Suppressor macrophage treated with lipopolysaccharide for 1 hour (primary cell): ENCODE measurements around the gene DCXR.

Experiments
- DNase-seq, 3 donors: peaks; one replicate each; pipeline ENCODE4 v3.0.0-alpha.2; 2020 to 2022

The DCXR gene

GRCh38 chr17:82008941-82009405 lies 28.5 kb downstream of the DCXR start:
- no peak for DNase-seq

GRCh38 chr17:82008258-82008940 lies 29.1 kb downstream of the DCXR start:
- DNase-seq, result no peak

GRCh38 chr17:82007495-82008257 lies 29.8 kb downstream of the DCXR start:
- DNase-seq, result no peak

- DNase-seq, result no peak
These were observed 30.3 kb downstream of the DCXR start for GRCh38 chr17:82007228-82007494.

DNA sequence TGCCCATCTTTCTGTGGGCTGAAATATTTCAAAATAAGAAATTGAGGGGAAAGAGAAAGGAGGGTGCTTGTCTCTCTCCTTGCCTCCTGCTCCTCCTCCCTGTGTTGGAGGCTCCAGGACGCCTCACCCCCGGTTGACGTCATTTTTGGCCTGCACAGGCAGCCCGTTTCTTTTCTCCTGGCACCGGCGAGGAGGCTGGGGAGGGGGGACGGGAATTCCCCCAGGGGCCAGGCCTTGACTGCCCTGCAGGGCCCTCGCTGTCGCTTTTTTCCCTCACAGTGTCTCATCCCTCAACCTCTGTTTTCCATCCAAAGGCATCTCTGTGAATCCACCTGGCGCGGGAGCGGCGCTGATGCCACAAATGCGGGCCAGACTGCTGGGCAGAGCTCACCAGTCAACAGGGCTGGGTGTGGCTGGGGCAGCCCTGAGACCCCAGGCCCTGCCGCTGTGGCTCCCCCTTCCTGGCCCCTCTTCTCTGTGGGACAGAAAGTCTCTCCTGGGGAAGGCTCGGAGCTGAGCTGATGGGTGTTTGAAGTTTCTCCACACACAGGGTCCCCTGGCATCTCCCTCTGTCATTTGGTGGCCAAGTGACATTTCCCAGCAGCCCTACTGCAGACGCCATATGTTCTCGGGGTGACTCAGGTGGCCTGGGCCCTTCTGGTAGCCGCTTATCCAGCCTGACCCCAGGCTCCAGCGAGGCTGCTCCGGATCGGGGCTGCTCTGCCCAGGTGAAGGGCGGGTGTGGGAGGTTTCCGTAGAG lies 30.8 kb downstream of the DCXR start:
- DNase-seq, result no peak

GRCh38 chr17:82005701-82006348 lies 31.7 kb downstream of the DCXR start:
- no peak for DNase-seq

GRCh38 chr17:82004517-82005455 lies 32.7 kb downstream of the DCXR start:
- no peak for DNase-seq

- no peak for DNase-seq
These were observed 33.8 kb downstream of the DCXR start for GRCh38 chr17:82003411-82004381.

- DNase-seq, result no peak
These were observed 35.9 kb downstream of the DCXR start for GRCh38 chr17:82001571-82002056.

DNA sequence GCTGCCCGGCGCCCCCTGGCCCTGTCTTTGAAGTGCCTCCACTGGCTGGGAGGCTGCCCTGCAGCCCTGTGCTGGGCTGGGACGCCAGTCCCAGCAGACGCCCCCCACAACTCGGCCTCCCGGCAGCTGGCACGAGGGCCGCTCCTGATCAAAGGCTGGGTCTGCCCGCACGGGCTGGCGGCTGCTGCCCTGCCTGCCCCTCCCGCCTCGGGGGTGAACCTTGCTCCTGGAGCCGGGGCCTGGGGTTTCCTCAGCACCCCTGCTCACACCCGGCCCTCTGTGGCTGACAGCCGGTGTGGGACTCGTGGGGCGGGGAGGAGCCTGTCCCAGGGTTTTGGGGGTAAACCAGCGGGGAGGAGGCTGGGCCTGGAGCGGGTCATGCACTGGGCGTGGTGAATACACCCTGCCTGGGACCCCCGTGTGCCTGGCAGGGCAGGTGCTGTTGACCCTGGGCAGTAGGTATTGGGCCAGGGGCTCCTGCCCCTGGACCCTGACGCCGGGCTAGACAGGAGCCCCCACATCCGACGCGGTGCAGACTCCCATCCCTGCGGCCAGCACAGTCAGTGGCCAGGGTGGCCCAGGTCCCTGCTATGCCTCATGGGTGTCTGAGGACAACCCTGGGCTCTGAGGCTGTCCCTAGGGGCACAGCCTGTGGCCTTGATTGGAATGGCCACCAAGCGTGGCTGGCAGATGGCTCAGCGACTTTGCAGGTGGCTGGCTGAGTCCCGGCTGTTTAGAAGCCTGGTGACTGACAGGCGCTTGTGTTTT lies 36.5 kb downstream of the DCXR start:
- DNase-seq, result no peak

- no peak for DNase-seq
These were observed 37.3 kb downstream of the DCXR start for GRCh38 chr17:81999976-82000802.

GRCh38 chr17:81999587-81999975 lies 37.9 kb downstream of the DCXR start:
- no peak for DNase-seq

- DNase-seq, result no peak
These were observed 38.6 kb downstream of the DCXR start for GRCh38 chr17:81998691-81999438.

DNA sequence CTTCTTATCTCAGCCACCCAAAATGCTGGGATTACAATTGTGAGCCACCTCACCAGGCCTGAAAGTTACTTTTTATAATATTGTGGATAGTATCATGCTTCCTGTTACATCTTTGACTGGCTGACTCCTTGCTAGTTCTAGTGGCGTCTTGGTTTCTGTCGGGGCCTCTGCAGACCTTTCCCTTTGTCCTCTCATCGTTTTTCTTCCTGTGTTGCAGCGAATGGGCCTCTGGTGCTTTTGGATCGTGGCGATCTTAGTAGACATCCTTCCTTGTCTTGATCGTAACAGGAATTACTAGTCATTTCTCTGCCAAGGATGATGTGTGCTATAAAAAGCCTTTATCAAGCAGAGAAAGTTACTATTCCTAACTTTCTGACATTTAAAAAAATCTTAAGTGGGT lies 39.3 kb downstream of the DCXR start:
- no peak for DNase-seq

- DNase-seq, result no peak
These were observed 40.6 kb downstream of the DCXR start for GRCh38 chr17:81996757-81997441.

DNA sequence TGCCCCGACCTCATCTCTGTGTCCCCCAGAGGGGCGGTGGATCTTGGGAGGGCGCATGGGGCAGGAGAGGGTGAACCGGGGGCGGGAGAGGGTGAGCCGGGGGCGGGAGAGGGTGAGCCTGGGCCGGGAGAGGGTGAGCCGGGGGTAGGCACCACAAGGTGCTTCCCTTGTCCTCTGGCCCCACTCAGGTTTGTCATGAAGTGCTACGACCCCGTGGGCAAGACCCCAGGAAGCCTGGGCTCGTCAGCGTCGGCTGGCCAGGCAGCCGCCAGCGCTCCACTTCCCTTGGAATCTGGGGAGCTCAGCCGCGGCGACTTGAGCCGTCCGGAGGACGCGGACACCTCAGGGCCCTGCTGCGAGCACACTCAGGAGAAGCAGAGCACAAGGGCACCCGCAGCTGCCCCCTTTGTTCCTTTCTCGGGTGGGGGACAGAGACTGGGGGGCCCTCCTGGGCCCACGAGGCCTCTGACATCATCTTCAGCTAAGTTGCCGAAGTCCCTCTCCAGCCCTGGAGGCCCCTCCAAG lies 41.2 kb downstream of the DCXR start:
- DNase-seq, result no peak

- no peak for DNase-seq
These were observed 41.9 kb downstream of the DCXR start for GRCh38 chr17:81995463-81996231.
